Hepatocyte (in vitro differentiated cells): Measurements from ENCODE around the gene EHBP1. TPM values are rescaled to one million over a fixed set of nuclear protein-coding genes. Genes with fewer than 3 reads are reported as not detected.

Experiments used
- DNase-seq: peaks from one replicate; pipeline ENCODE4 v3.0.0-alpha.2; 2016; ENCODE audit warnings: low spot score
- H2AFZ ChIP-seq: fragments of 200-600 bp; sonication (generic); 2 replicates; pipeline ENCODE4 v1.6.0; 2016; ENCODE audit warnings: antibody characterized with exemption, mild to moderate bottlenecking
- H3K27ac ChIP-seq: fragments of 200-600 bp; sonication (generic); 2 replicates; pipeline ENCODE4 v1.5.1; 2016; ENCODE audit warnings: mild to moderate bottlenecking
- H3K27me3 ChIP-seq: fragments of 200-600 bp; sonication (generic); 2 replicates; pipeline ENCODE4 v1.6.1; 2016
- H3K36me3 ChIP-seq: fragments of 200-600 bp; sonication (generic); replicated peaks from 2 replicates; pipeline ENCODE4 v1.5.1; 2016; ENCODE audit warnings: low read depth; ENCODE audit not compliant: insufficient read depth
- H3K4me1 ChIP-seq: fragments of 200-600 bp; sonication (generic); 2 replicates; pipeline ENCODE4 v1.5.1; 2016; ENCODE audit warnings: mild to moderate bottlenecking, moderate library complexity; ENCODE audit not compliant: insufficient read depth
- H3K4me2 ChIP-seq: fragments of 200-600 bp; sonication (generic); 2 replicates; pipeline ENCODE4 v1.6.0; 2016
- H3K4me3 ChIP-seq: fragments of 200-600 bp; sonication (generic); 2 replicates; pipeline ENCODE4 v1.5.1; 2016; ENCODE audit warnings: mild to moderate bottlenecking
- H3K79me2 ChIP-seq: fragments of 200-600 bp; sonication (generic); 2 replicates; pipeline ENCODE4 v1.6.0; 2017; ENCODE audit warnings: mild to moderate bottlenecking
- H3K9me2 ChIP-seq: fragments of 200-600 bp; sonication (generic); replicated peaks from 2 replicates; pipeline ENCODE4 v1.6.0; 2017; ENCODE audit warnings: mild to moderate bottlenecking; ENCODE audit not compliant: insufficient read depth
- H3K9me3 ChIP-seq: fragments of 200-600 bp; sonication (generic); 2 replicates; pipeline ENCODE4 v1.5.1; 2016; ENCODE audit warnings: low read depth, mild to moderate bottlenecking
- H4K20me1 ChIP-seq: fragments of 200-600 bp; sonication (generic); 2 replicates; pipeline ENCODE4 v1.6.0; 2016; ENCODE audit warnings: mild to moderate bottlenecking; ENCODE audit not compliant: insufficient read depth, poor library complexity, severe bottlenecking
- EZH2 ChIP-seq: fragments of 200-600 bp; sonication (generic); IDR thresholded peaks from 2 replicates; pipeline ENCODE4 v1.6.1; 2016; ENCODE audit warnings: antibody characterized with exemption, mild to moderate bottlenecking, borderline replicate concordance
- EZH2phosphoT487 ChIP-seq: fragments of 200-600 bp; sonication (generic); IDR thresholded peaks from one replicate; pipeline ENCODE4 v1.6.1; 2018; ENCODE audit warnings: antibody characterized with exemption, mild to moderate bottlenecking, low read depth, moderate library complexity; ENCODE audit not compliant: unreplicated experiment, severe bottlenecking
- WGBS: methylation state at CpG from one replicate; pipeline ENCODE4 v1.1.6; 2016; ENCODE audit warnings: low lambda C conversion rate; ENCODE audit errors: missing lambda C conversion rate; 5-methylcytosine and 5-hydroxymethylcytosine counted together
- polyA plus RNA-seq: library from polyadenylated mRNA; unstranded; fragments of >200 nt; fragmentation: Nextera tagmentation; extraction: Ambion mirVana; gene quantifications from 2 replicates; pipeline ENCODE4 v1.2.1, GENCODE V29; 2016
- total RNA-seq: library from RNA; depleted of rRNA; stranded (reverse); fragments of >200 nt; gene quantifications from 2 replicates; pipeline ENCODE4 v1.2.3, GENCODE V29; 2014
- TF ChIP-seq, protein P1 (sequence below): fragments of 200-600 bp; sonication (generic); IDR thresholded peaks from 2 replicates; pipeline ENCODE4 v1.5.1; 2016; ENCODE audit warnings: antibody characterized with exemption, mild to moderate bottlenecking; ENCODE audit not compliant: poor library complexity

Gene EHBP1
- total and polyA plus RNA-seq, 2 experiments from 2014 or later: 11.4 to 34.6 TPM

DNA sequence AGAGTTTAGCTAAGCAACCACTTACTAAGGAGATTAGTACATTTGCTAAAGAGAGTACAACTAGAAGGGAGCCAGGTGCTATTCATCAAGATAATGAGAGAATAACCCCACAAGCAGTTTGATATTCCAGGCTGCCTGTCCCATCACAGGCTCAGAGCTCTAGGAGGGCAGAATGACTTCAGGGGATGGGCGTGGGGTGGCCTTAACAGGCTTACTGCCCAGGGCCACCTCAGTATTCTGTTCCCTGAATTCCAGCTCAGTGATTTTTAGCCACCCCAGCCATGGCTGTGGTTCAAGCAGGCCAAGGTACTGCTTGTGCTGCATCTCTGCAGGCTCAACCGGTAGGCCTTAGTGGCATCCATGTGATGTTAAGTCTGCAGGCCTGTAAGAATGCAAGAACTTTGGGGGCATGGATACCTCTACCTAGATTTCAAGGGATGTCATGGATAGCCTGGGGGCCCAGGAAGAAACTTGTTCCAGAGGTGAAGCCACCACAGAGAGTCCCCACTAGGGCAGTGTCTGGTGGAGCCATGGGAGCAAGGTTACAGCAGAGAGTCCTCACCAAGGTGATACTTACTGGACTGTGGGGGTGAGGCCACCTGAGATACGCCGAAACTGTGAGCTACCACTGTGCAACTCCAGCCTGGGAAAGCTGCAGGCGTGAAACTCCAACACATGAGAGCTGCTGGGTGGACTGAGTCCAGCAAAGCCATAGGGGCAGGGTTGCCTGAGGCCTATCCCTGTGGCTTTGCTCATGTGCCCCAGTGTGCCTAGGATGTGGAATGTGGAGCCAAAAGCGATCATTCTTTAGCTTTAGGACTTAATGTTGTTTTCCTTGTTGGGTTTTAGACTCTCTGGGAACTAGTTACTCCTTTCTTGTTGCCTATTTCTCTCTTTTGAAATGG lies 107.7 kb downstream of the EHBP1 start:
- Histone ChIP-seq H3K27me3 (no peaks in the 10 kb centered on the region), H3K4me1 (no peaks in the 10 kb centered on the region), H2AFZ (no peak overlapping the region), H3K9me3 (no peaks in the 10 kb centered on the region), H3K27ac (no peak overlapping the region), H4K20me1 (no peaks in the 10 kb centered on the region), H3K79me2 (no peaks in the 10 kb centered on the region), H3K36me3 (no peaks in the 10 kb centered on the region), H3K9me2 (no peaks in the 10 kb centered on the region), H3K4me2 (no peak overlapping the region), H3K4me3 (no peak overlapping the region)
- 82% methylated on average over 6 of the region's 6 CpGs for WGBS
- no peak for DNase-seq
- TF ChIP-seq EZH2: no peak
- TF ChIP-seq, protein P1, sequence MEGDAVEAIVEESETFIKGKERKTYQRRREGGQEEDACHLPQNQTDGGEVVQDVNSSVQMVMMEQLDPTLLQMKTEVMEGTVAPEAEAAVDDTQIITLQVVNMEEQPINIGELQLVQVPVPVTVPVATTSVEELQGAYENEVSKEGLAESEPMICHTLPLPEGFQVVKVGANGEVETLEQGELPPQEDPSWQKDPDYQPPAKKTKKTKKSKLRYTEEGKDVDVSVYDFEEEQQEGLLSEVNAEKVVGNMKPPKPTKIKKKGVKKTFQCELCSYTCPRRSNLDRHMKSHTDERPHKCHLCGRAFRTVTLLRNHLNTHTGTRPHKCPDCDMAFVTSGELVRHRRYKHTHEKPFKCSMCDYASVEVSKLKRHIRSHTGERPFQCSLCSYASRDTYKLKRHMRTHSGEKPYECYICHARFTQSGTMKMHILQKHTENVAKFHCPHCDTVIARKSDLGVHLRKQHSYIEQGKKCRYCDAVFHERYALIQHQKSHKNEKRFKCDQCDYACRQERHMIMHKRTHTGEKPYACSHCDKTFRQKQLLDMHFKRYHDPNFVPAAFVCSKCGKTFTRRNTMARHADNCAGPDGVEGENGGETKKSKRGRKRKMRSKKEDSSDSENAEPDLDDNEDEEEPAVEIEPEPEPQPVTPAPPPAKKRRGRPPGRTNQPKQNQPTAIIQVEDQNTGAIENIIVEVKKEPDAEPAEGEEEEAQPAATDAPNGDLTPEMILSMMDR: no peak
- TF ChIP-seq EZH2phosphoT487: no peak

DNA sequence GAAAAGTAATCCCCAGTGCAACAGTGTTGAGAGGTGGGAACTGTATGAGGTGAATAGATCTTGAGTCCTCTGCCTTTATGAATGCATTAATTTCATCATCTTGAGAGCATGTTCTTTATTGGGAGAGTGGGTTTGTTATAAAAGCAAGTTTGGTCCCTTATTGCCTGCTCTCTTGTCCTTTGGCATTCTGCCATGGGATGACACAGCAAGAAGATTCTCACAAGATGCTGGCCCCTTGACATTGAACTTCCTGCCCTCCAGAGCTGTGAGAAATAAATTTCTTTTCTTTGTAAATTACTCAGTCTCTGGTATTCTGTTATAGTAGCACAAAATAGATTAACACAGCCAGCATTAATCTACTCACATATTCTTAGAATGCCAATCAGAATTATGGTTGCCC lies 108.6 kb downstream of the EHBP1 start:
- no peak overlapping the region for H2AFZ ChIP-seq
- H3K27ac ChIP-seq: no peak overlapping the region
- no peaks in the 10 kb centered on the region for H3K36me3 ChIP-seq
- H3K9me2 ChIP-seq: no peaks in the 10 kb centered on the region
- H3K4me1 ChIP-seq: no peaks in the 10 kb centered on the region
- no peak overlapping the region for H3K4me3 ChIP-seq
- no peaks in the 10 kb centered on the region for H3K79me2 ChIP-seq
- TF ChIP-seq EZH2: no peak
- TF ChIP-seq, protein P1: no peak
- no peak for TF ChIP-seq EZH2phosphoT487
- no peaks in the 10 kb centered on the region for H3K27me3 ChIP-seq
- no peak overlapping the region for H3K4me2 ChIP-seq
- H3K9me3 ChIP-seq: no peaks in the 10 kb centered on the region
- no peak for DNase-seq
- H4K20me1 ChIP-seq: no peaks in the 10 kb centered on the region

DNA sequence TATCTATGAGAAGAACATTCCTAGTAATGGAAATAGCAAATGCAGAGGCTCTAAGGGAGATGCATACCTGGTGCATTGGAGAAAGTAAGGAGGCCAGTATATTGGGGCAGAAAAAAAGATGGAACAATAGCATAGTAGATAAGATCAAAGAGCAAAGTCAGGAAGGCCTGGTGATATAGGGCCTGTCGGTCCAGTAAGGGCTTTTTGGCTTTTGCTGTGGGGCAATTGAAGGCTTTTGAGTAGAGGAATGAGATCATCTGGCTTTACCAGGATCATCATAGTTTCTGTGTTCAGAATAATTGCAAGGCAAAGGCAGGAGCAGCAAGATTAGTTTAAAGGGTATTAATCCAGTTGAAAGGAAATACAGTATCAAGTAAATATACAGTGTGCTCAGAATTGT lies 111.8 kb downstream of the EHBP1 start:
- H3K36me3 ChIP-seq: no peaks in the 10 kb centered on the region
- H3K27me3 ChIP-seq: no peaks in the 10 kb centered on the region
- no peaks in the 10 kb centered on the region for H3K79me2 ChIP-seq
- no peak for DNase-seq
- H3K27ac ChIP-seq: no peak overlapping the region
- peaks cover 3% of the 10 kb centered on the region for H3K4me1 ChIP-seq
- TF ChIP-seq EZH2phosphoT487 (no peak), EZH2 (no peak)
- TF ChIP-seq, protein P1: no peak
- H3K4me2 ChIP-seq: no peak overlapping the region
- no peaks in the 10 kb centered on the region for H4K20me1 ChIP-seq
- 43% methylated on average over 1 of the region's 1 CpG for WGBS
- no peaks in the 10 kb centered on the region for H3K9me3 ChIP-seq
- H3K4me3 ChIP-seq: no peak overlapping the region
- no peaks in the 10 kb centered on the region for H3K9me2 ChIP-seq
- H2AFZ ChIP-seq: no peak overlapping the region
